Epithelial cell of alveolus of lung (primary cell): ENCODE results near the gene PSMA7. TPM values are rescaled to one million over a fixed set of nuclear protein-coding genes. Genes with fewer than 3 reads are reported as not detected.

Experiments
- total RNA-seq: library from RNA; depleted of rRNA; stranded (reverse); fragments of >200 nt; gene quantifications from 2 replicates; pipeline ENCODE4 v1.2.1, GENCODE V29; 2015

PSMA7 gene
- total RNA-seq = 315 and 482 TPM in 2 replicates

DNA sequence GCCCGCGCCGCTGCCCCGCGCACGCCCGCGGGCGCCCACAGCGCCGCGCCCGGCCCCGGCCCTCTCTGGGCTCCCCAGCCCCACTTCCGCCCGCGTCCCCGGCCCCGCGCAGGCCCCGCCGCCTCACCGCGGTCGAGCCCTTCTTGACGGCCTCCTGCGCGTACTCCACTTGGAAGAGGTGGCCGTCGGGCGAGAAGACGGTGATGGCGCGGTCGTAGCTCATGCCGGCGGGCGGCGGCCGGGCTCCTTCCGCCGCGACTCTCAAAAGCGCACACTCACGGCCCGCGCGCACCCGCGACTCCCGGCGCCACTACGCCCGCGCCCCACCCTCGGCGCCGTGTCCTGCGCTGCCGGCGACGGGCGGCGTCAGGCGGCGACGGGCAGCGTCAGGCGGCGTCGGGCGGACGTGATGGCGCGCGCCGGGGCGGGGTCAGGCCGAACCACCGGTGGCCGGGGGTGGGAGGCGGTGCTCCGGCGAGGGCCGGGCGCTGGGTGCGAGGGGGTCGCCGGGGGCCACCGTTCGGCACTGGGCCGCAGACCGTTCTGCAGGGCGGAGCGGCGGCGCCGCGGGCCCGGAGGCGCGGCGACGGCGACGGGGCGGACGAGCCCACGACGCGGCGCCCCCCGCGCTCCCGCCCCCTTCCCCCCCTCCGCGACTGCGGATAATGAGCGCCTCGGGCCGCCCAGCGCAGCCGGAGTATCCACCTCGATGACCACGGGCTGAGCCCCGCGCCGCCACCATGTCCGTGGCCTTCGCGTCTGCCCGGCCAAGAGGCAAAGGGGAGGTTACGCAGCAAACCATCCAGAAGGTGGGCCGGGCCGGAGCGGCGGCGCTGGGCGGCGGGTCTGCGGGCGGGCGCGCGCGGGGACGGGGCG lies at the start of gene PSMA7, which contains the start of gene SS18L1:
Gene PSMA7 (minus strand): TSS at position 314 of the 876 bp plus-strand sequence. CDS start 91 bp downstream, at position 223.
Gene SS18L1 (plus strand): TSS at position 689 of the 876 bp plus-strand sequence. CDS start 52 bp downstream, at position 741.

DNA sequence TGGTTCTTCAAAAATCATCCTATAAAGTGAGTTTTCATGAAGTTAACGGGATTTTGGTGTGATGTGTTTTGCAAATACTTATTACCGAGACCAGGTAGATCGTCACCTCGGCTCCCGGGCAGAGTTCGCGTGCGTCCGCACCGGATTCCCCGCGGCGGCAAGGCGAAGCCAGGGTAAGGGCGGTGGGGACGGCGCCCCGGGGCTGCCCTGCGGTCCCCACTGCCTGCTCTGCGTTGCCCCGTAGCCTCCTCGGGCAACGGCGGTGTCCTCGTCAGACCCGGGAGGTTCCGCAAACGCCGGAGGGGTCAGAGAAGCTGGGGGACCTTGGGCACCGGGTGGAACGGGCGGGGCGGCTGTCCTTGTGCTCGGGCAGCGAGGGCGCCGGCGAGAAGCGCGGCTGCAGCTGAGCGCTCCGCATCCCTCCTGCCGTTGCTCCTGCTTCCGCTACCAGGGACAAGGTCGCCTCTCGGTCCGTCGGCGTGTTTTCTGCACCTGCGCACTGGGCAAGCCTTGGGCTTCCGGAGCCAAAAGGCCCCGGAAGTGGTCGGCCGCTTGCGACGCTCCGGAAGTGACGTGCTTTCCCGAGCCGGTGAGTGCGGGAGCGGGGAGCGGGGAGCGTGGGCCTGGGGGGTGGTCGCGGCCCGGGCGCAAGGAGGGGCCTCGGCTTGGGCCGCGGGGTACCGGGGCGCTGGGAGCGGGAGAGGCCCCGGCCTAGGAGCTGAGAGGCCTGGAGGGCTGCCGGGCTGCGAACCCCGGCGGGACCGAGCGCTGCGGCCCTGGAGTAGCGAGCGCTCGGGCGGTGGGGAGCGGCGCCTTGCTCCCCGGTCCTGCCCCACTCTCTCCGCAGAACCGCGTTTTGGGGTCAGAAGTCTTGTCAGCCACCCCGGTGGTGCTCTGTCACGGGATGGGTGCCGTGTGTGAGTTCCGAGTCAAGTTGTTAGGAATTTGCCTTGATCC lies 39.6 kb upstream of the PSMA7 start, which contains the start of gene MTG2:
Gene MTG2 (plus strand): TSS at position 560 of the 957 bp plus-strand sequence. CDS start 10,393 bp downstream, outside the sequence.

DNA sequence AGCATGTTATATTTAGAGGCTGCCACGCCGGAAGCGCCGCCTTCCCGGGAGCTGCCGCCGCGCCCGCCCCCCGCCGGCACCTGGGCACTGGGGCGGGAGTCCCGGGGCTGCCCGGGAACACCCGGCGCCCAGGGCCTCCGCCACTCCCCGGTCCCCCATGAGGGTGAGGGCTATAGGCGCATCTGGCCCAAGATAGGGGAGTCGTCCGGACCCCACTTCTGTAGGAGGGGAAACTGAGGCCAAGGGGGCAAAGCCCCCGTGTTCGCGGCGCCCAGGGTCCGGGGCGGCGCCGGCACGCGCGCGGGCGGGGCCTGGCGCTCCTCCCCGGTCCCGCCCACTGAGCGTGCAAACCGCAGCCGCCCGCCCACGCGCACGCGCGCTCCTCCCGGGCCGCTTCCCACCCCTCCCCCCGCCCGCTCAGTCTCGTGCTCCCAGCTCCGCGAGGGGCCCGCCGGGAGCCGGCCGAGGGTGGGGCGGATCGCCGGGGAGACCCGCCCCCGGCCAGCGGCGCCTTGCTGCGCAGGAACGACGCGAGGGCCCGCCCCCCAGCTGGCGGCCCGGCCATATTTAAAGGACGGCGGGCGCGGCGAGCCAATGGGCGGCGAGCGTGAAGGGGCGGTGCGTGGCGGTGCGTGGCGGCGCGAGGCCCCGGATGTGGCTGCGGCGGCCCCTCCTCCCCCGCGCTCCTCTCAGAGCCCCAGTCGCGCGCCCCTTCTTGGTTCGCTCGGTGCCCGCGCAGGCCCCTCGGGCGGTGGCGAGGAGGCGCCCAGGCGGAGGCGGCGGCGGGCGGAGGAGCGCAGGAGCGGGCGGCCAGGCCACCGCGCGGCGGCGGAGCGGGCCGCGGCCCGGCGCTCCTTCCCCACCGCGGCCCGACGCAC lies 21.2 kb downstream of the PSMA7 start, which contains the start of gene LSM14B:
Gene LSM14B (plus strand): TSS at position 700 of the 878 bp plus-strand sequence. CDS start 192 bp downstream, outside the sequence.

Other genes starting within 250 kb of the PSMA7 start
- 5.2 and 27.3 TPM in 2 replicates for gene TAF4, start 77.5 kb downstream of the PSMA7 start, total RNA-seq
- 19.0 and 19.4 TPM in 2 replicates for gene LSM14B, start 20.9 kb downstream of the PSMA7 start, total RNA-seq
- 4.8 and 11.9 TPM in 2 replicates for gene SS18L1, start 375 bp upstream of the PSMA7 start, total RNA-seq
- 16.2 and 40.8 TPM in 2 replicates for gene MTG2, start 39.6 kb upstream of the PSMA7 start, total RNA-seq
- gene HRH3, start 76.9 kb upstream of the PSMA7 start, total RNA-seq = not detected in 2 replicates
- gene OSBPL2, start 95.1 kb upstream of the PSMA7 start, total RNA-seq = 14.1 and 16.3 TPM in 2 replicates
- gene ADRM1, start 159.6 kb upstream of the PSMA7 start, total RNA-seq = 119 and 169 TPM in 2 replicates
- gene LAMA5, start 223.9 kb upstream of the PSMA7 start, total RNA-seq = 36.6 and 74.3 TPM in 2 replicates
- 1,933 and 5,001 TPM in 2 replicates for gene RPS21, start 243.7 kb upstream of the PSMA7 start, total RNA-seq